GM21367 (cell line): ENCODE measurements around the gene EEA1.

Experiments used
- ATAC-seq: cut with Tn5 transposase; IDR thresholded peaks from one replicate; pipeline ENCODE4 v1.9.1; 2021; ENCODE audit not compliant: unreplicated experiment

EEA1 gene

GRCh38 chr12:92890601-92891106, 38.4 kb downstream of the EEA1 start:
- no peak for ATAC-seq

GRCh38 chr12:92886131-92886530, 43.0 kb downstream of the EEA1 start:
- no peak for ATAC-seq

- ATAC-seq, result no peak
These were observed 49.3 kb downstream of the EEA1 start for GRCh38 chr12:92879698-92880322.

GRCh38 chr12:92877904-92878303, 51.2 kb downstream of the EEA1 start:
- ATAC-seq, result no peak

- no peak for ATAC-seq
These were observed 52.6 kb downstream of the EEA1 start for GRCh38 chr12:92876496-92876895.

GRCh38 chr12:92871116-92871515, 58.0 kb downstream of the EEA1 start:
- ATAC-seq, result no peak

- ATAC-seq, result no peak
These were observed 62.7 kb downstream of the EEA1 start for GRCh38 chr12:92866418-92866817.

- no peak for ATAC-seq
These were observed 65.8 kb downstream of the EEA1 start for GRCh38 chr12:92863251-92863650.

GRCh38 chr12:92861381-92861780, 67.7 kb downstream of the EEA1 start:
- ATAC-seq, result no peak

GRCh38 chr12:92860521-92860920, 68.6 kb downstream of the EEA1 start:
- no peak for ATAC-seq

- no peak for ATAC-seq
These were observed 69.3 kb downstream of the EEA1 start for GRCh38 chr12:92859650-92860386.

- no peak for ATAC-seq
These were observed 71.3 kb downstream of the EEA1 start for GRCh38 chr12:92857818-92858217.

GRCh38 chr12:92854344-92854743, 74.8 kb downstream of the EEA1 start:
- no peak for ATAC-seq

- no peak for ATAC-seq
These were observed 80.4 kb downstream of the EEA1 start for GRCh38 chr12:92848740-92849139.

GRCh38 chr12:92847368-92847767, 81.7 kb downstream of the EEA1 start:
- ATAC-seq, result no peak

- ATAC-seq, result no peak
These were observed 83.8 kb downstream of the EEA1 start for GRCh38 chr12:92845329-92845728.

GRCh38 chr12:92844151-92844763, 84.8 kb downstream of the EEA1 start:
- ATAC-seq, result no peak

- ATAC-seq, result no peak
These were observed 99.3 kb downstream of the EEA1 start for GRCh38 chr12:92829686-92830282.

- no peak for ATAC-seq
These were observed 100.5 kb downstream of the EEA1 start for GRCh38 chr12:92828565-92828964.

GRCh38 chr12:92827836-92828431, 101.2 kb downstream of the EEA1 start:
- ATAC-seq, result no peak

- no peak for ATAC-seq
These were observed 108.0 kb downstream of the EEA1 start for GRCh38 chr12:92821142-92821541.
